ENCODE data around the gene FCER1A.

- TF ChIP-seq, protein P1, sequence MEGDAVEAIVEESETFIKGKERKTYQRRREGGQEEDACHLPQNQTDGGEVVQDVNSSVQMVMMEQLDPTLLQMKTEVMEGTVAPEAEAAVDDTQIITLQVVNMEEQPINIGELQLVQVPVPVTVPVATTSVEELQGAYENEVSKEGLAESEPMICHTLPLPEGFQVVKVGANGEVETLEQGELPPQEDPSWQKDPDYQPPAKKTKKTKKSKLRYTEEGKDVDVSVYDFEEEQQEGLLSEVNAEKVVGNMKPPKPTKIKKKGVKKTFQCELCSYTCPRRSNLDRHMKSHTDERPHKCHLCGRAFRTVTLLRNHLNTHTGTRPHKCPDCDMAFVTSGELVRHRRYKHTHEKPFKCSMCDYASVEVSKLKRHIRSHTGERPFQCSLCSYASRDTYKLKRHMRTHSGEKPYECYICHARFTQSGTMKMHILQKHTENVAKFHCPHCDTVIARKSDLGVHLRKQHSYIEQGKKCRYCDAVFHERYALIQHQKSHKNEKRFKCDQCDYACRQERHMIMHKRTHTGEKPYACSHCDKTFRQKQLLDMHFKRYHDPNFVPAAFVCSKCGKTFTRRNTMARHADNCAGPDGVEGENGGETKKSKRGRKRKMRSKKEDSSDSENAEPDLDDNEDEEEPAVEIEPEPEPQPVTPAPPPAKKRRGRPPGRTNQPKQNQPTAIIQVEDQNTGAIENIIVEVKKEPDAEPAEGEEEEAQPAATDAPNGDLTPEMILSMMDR (conservative IDR thresholded peaks at IDR 0.05; ENCODE audit: low read length): no peak
- TF ChIP-seq EZH2phosphoT487 (IDR thresholded peaks at IDR 0.05; ENCODE audit: borderline replicate concordance, low read depth, low read length): no peak
Observed at GRCh38 chr1:159352436-159352835, 50.3 kb downstream of the FCER1A start.

Measured in OCI-LY7 (cell line).